ENCODE measurements around the gene PDE4D.

The PDE4D gene

DNA sequence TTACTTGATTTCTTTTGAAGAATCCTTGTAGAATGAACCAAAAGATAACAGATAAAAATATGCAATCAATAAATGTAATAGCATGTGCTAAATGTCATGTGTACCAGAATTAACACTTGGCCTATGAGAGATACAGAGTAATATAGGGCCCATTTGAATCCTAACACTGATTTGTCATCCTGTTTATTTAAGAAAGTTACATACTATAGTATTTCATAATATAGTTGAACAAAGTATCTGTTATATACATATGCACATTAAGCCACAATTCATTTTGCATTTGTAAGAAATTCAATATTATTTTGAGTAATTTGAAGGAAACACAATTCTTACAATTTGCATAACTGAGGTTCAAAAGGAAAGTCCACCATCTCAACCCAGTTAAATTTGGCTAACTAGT, 389.5 kb downstream of the PDE4D start:
- ChIA-PET POLR2A (no interaction called here), CTCF (interaction anchor here (0.7 kb wide), 1 partner anchor 63 kb away, joined by 3 read pairs; no protein-coding TSS in a partner anchor)
- no peak for TF ChIP-seq L3MBTL2 (conservative IDR thresholded peaks at IDR 0.05)
- no peak for TF ChIP-seq SP1 (IDR thresholded peaks at IDR 0.05)
- TF ChIP-seq CTBP1 (IDR thresholded peaks at IDR 0.05; ENCODE audit: borderline replicate concordance), result no peak
- no peak for TF ChIP-seq ELF4 (IDR thresholded peaks at IDR 0.05)
- no peak for TF ChIP-seq FOXM1 (IDR thresholded peaks at IDR 0.05; ENCODE audit: borderline replicate concordance)
- no peak for TF ChIP-seq FOXA1 (IDR thresholded peaks at IDR 0.05)
- TF ChIP-seq BHLHE40 (IDR thresholded peaks at IDR 0.05; ENCODE audit: borderline replicate concordance), result no peak
- TF ChIP-seq FOXK2 (IDR thresholded peaks at IDR 0.05), result no peak
- no peak for TF ChIP-seq NFRKB (IDR thresholded peaks at IDR 0.05)
- TF ChIP-seq ARNT (IDR thresholded peaks at IDR 0.05), result no peak
- DNase-seq (ENCODE audit: extremely low spot score), result no peak

DNA sequence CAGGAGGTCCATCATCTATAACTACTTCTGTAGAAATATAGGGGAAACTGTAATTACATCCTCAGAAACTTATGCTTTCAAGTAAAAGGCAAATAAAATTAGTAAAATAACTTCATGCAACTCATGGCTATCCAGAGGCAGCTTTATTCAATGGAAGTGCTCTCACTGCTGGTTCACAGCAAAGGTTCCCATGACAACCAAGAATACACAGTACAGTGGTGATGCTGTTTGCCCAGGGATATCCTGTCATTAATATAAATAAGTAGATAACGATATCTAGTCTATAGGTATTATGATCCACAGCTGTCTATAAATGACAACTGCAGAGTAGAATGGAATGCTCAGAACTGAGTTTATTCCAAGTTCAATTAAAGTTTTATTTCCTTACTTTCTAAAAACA, 390.3 kb downstream of the PDE4D start:
- POLR2A ChIA-PET, result no interaction called here
- TF ChIP-seq ZNF384 (IDR thresholded peaks at IDR 0.05), result no peak
- DNase-seq (ENCODE audit: extremely low spot score), result no peak
- CTCF ChIA-PET, result no interaction called here

DNA sequence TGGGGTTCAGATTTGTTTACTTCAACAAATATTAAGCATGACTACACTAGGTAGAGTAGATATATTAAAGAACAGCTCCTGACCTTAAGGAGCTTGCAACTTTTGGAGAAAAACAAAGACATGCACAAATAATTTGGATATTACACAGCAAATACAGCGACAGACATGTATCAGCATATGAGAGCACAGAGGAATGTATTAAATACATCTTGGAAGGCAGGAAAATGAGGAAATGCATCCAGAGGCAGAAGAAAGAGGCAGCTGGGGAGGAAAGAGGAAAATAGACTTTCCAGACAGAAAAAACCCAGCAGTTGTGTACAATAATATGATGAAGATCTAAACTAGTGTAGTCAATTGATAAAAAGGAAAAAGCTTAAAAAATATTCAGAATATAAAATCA, 392.2 kb downstream of the PDE4D start:
- ChIA-PET CTCF (no interaction called here), POLR2A (no interaction called here)

DNA sequence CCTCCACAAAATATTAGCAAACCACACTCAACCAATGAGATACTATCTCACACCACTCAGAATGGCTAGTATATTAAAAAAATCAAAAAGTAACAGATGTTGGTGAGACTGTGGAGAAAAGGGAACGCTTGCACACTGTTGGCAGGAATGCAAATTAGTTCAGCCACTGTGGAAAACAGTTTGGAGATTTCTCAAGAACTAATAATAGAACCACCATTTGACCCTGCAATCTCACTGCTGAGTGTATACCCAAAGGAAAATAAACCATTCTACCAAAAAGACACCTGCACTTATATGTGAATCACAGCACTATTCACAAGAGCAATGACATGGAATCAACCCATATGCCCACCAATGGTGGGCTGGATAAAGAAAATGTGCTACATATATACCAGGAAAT, 393.5 kb downstream of the PDE4D start:
- DNase-seq (ENCODE audit: extremely low spot score), result no peak
- no peak for TF ChIP-seq SP1 (IDR thresholded peaks at IDR 0.05)
- TF ChIP-seq HDGF (IDR thresholded peaks at IDR 0.05; ENCODE audit: borderline replicate concordance), result no peak
- TF ChIP-seq ARNT (IDR thresholded peaks at IDR 0.05), result no peak
- no peak for TF ChIP-seq L3MBTL2 (conservative IDR thresholded peaks at IDR 0.05)
- no peak for TF ChIP-seq NFRKB (IDR thresholded peaks at IDR 0.05)
- no peak for TF ChIP-seq TARDBP (IDR thresholded peaks at IDR 0.05)
- TF ChIP-seq ELF4 (IDR thresholded peaks at IDR 0.05), result no peak
- TF ChIP-seq CTBP1 (IDR thresholded peaks at IDR 0.05; ENCODE audit: borderline replicate concordance), result no peak
- no peak for TF ChIP-seq FOXK2 (IDR thresholded peaks at IDR 0.05)
- TF ChIP-seq, protein P1, sequence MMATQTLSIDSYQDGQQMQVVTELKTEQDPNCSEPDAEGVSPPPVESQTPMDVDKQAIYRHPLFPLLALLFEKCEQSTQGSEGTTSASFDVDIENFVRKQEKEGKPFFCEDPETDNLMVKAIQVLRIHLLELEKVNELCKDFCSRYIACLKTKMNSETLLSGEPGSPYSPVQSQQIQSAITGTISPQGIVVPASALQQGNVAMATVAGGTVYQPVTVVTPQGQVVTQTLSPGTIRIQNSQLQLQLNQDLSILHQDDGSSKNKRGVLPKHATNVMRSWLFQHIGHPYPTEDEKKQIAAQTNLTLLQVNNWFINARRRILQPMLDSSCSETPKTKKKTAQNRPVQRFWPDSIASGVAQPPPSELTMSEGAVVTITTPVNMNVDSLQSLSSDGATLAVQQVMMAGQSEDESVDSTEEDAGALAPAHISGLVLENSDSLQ (IDR thresholded peaks at IDR 0.05), result no peak
- TF ChIP-seq LEF1 (IDR thresholded peaks at IDR 0.05; ENCODE audit: borderline replicate concordance), result no peak
- ChIA-PET POLR2A (no interaction called here), CTCF (no interaction called here)

More for the DNA sequence above, 392.2 kb downstream of the PDE4D start:
- TF ChIP-seq ZNF384 (IDR thresholded peaks at IDR 0.05) (no peak), L3MBTL2 (conservative IDR thresholded peaks at IDR 0.05) (no peak), CTBP1 (IDR thresholded peaks at IDR 0.05; ENCODE audit: borderline replicate concordance) (no peak), FOXK2 (IDR thresholded peaks at IDR 0.05) (no peak), LEF1 (IDR thresholded peaks at IDR 0.05; ENCODE audit: borderline replicate concordance) (no peak), SP1 (IDR thresholded peaks at IDR 0.05) (no peak), ELF4 (IDR thresholded peaks at IDR 0.05) (no peak), NFRKB (IDR thresholded peaks at IDR 0.05) (no peak), FOXM1 (IDR thresholded peaks at IDR 0.05; ENCODE audit: borderline replicate concordance) (no peak), FOXA1 (IDR thresholded peaks at IDR 0.05) (no peak), ARNT (IDR thresholded peaks at IDR 0.05) (no peak)
- no peak for DNase-seq (ENCODE audit: extremely low spot score)

DNA sequence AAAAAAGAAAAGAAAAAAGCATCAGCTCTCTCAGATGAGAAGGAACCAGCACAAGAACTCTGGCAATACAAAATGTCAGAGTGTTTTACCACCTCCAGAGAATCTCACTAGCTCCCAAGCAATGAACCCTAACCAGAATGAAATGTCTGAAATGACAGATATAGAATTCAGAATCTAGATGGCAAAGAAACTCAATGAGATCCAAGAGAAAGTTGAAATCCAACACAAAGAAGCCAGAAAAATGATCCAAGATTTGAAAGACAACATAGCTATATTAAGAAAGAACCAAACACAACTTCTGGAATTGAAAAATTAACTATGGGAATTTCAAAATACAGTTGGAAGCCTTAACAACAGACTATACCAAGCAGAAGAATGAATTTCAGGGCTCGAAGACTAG, 396.3 kb downstream of the PDE4D start:
- CTCF ChIA-PET, result interaction anchor here (0.9 kb wide), 1 partner anchor 9 kb away, joined by 3 read pairs; no protein-coding TSS in a partner anchor
- no peak for DNase-seq (ENCODE audit: extremely low spot score)
- POLR2A ChIA-PET, result no interaction called here
- TF ChIP-seq SUZ12 (IDR thresholded peaks at IDR 0.05) (no peak), TARDBP (IDR thresholded peaks at IDR 0.05) (no peak), BHLHE40 (IDR thresholded peaks at IDR 0.05; ENCODE audit: borderline replicate concordance) (no peak), FOXA1 (IDR thresholded peaks at IDR 0.05) (no peak), CTBP1 (IDR thresholded peaks at IDR 0.05; ENCODE audit: borderline replicate concordance) (no peak)

DNA sequence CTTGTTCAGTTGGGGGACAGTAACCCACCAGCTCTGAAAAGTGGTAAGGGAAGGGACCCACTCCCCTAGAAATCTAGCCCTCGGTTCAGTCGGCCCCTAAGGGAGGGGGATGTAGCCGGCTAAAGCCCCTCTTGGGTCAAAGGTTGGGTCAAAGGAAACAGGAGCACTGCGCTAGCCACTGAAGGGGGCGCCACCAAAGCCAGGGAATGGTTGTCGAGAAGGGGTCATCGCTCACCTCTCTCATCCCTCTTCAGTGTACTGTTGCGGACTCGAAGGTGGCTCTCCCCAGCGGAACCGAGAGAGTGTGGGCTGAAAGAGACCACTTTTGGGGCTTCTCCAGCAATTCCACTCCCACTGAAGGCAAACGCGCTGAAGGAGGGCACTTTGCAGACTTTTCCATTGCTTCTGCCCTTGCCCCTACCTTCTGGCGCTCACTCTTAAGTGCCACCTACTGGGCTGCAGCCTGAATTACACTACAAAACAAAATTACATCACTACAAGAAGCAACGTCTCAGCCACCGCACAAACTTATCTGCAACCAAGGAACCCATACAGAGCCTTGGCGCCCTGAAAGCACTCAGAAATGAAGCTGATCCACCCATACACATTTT, 396.9 kb downstream of the PDE4D start:
- no peak for TF ChIP-seq TARDBP (IDR thresholded peaks at IDR 0.05)
- no peak for TF ChIP-seq FOXK2 (IDR thresholded peaks at IDR 0.05)
- no peak for TF ChIP-seq SUZ12 (IDR thresholded peaks at IDR 0.05)
- TF ChIP-seq ELF4 (IDR thresholded peaks at IDR 0.05), result no peak
- no peak for TF ChIP-seq FOXM1 (IDR thresholded peaks at IDR 0.05; ENCODE audit: borderline replicate concordance)
- no peak for TF ChIP-seq ARNT (IDR thresholded peaks at IDR 0.05)
- TF ChIP-seq CTBP1 (IDR thresholded peaks at IDR 0.05; ENCODE audit: borderline replicate concordance), result no peak
- TF ChIP-seq HDGF (IDR thresholded peaks at IDR 0.05; ENCODE audit: borderline replicate concordance), result no peak
- TF ChIP-seq L3MBTL2 (conservative IDR thresholded peaks at IDR 0.05), result no peak
- TF ChIP-seq SP1 (IDR thresholded peaks at IDR 0.05), result no peak
- no peak for TF ChIP-seq NFRKB (IDR thresholded peaks at IDR 0.05)
- TF ChIP-seq ZNF384 (IDR thresholded peaks at IDR 0.05), result no peak
- TF ChIP-seq, protein P1 (IDR thresholded peaks at IDR 0.05), result no peak
- TF ChIP-seq BHLHE40 (IDR thresholded peaks at IDR 0.05; ENCODE audit: borderline replicate concordance), result no peak
- no peak for TF ChIP-seq FOXA1 (IDR thresholded peaks at IDR 0.05)
- ChIA-PET CTCF (interaction anchor here (0.9 kb wide), 1 partner anchor 8 kb away, joined by 3 read pairs; no protein-coding TSS in a partner anchor), POLR2A (no interaction called here)
- DNase-seq (ENCODE audit: extremely low spot score), result peak; percentile 61

DNA sequence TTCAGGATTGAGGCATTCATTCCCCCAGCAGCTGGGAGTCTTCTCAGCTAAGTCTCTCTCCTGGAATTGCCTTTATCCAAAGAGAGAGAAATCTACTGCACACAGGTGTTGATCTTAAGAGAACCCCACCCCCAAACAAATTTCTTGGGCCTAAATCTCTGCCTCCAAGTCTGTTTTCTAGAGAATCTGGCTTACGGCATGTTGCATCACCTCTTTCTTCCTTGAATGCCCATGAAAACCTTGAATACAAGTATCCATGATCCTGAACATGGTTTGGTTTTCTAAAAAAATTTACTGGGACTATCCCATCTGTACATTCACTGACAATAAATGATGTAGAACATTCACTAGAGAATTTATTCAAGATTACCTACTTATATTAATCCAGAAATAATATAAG, 401.6 kb downstream of the PDE4D start:
- TF ChIP-seq TARDBP (IDR thresholded peaks at IDR 0.05) (no peak), LEF1 (IDR thresholded peaks at IDR 0.05; ENCODE audit: borderline replicate concordance) (no peak), ARNT (IDR thresholded peaks at IDR 0.05) (no peak), BHLHE40 (IDR thresholded peaks at IDR 0.05; ENCODE audit: borderline replicate concordance) (no peak), FOXK2 (IDR thresholded peaks at IDR 0.05) (no peak), SP1 (IDR thresholded peaks at IDR 0.05) (no peak), FOXM1 (IDR thresholded peaks at IDR 0.05; ENCODE audit: borderline replicate concordance) (no peak), L3MBTL2 (conservative IDR thresholded peaks at IDR 0.05) (no peak), ZNF384 (IDR thresholded peaks at IDR 0.05) (no peak), FOXA1 (IDR thresholded peaks at IDR 0.05) (no peak), SUZ12 (IDR thresholded peaks at IDR 0.05) (no peak), NFRKB (IDR thresholded peaks at IDR 0.05) (no peak)
- TF ChIP-seq, protein P1 (IDR thresholded peaks at IDR 0.05), result no peak
- CTCF ChIA-PET, result interaction anchor here (0.9 kb wide), 1 partner anchor 14 kb away, joined by 3 read pairs; no protein-coding TSS in a partner anchor

More for the DNA sequence above, 401.6 kb downstream of the PDE4D start:
- POLR2A ChIA-PET, result no interaction called here
- no peak for DNase-seq (ENCODE audit: extremely low spot score)

Data from HEK293T (cell line).